H9 (cell line): ENCODE measurements around the gene RAB31. TPM values are rescaled to one million over a fixed set of nuclear protein-coding genes. Genes with fewer than 3 reads are reported as not detected.

Experiments used
- DNase-seq: peaks from one replicate; pipeline ENCODE4 v3.0.0-alpha.2; 2017
- H2AFZ ChIP-seq: one replicate; pipeline ENCODE4 v1.6.1; 2013; ENCODE audit warnings: mild to moderate bottlenecking, low read length, control low read depth, moderate library complexity
- H2AK5ac ChIP-seq: 2 replicates; pipeline ENCODE4 v1.6.1; 2013; ENCODE audit warnings: low read length, control low read depth, mixed read lengths; ENCODE audit not compliant: insufficient read length
- H2BK120ac ChIP-seq: one replicate; pipeline ENCODE4 v1.6.1; 2013; ENCODE audit warnings: low read depth, mild to moderate bottlenecking, low read length, control low read depth, inconsistent platforms; ENCODE audit not compliant: poor library complexity, severe bottlenecking
- H2BK12ac ChIP-seq: 2 replicates; pipeline ENCODE4 v1.6.1; 2013; ENCODE audit warnings: low read length, control low read depth, mixed read lengths, low read depth; ENCODE audit not compliant: insufficient read length
- H2BK15ac ChIP-seq: 2 replicates; pipeline ENCODE4 v1.6.1; 2013; ENCODE audit warnings: low read depth, low read length, control low read depth
- H2BK20ac ChIP-seq: one replicate; pipeline ENCODE4 v1.6.1; 2013; ENCODE audit warnings: low read depth, mild to moderate bottlenecking, low read length, control low read depth, inconsistent platforms; ENCODE audit not compliant: poor library complexity, severe bottlenecking
- H2BK5ac ChIP-seq: 2 replicates; pipeline ENCODE4 v1.6.1; 2013; ENCODE audit warnings: low read length, control low read depth, mixed read lengths; ENCODE audit not compliant: insufficient read length
- H3K14ac ChIP-seq: 2 replicates; pipeline ENCODE4 v1.6.1; 2013; ENCODE audit warnings: low read length, control low read depth; ENCODE audit not compliant: insufficient read depth
- H3K18ac ChIP-seq: 2 replicates; pipeline ENCODE4 v1.6.1; 2013; ENCODE audit warnings: low read depth, mild to moderate bottlenecking, mixed read lengths, low read length, control low read depth; ENCODE audit not compliant: insufficient read length
- H3K23ac ChIP-seq: 2 replicates; pipeline ENCODE4 v1.6.1; 2013; ENCODE audit warnings: low read length, control low read depth, mixed read lengths, low read depth; ENCODE audit not compliant: insufficient read length
- H3K23me2 ChIP-seq: 2 replicates; pipeline ENCODE4 v1.6.1; 2013; ENCODE audit warnings: low read depth, mild to moderate bottlenecking, mixed read lengths, low read length, control low read depth; ENCODE audit not compliant: insufficient read length, poor library complexity, severe bottlenecking
- H3K27ac ChIP-seq: 2 replicates; pipeline ENCODE4 v1.5.1; 2013; ENCODE audit warnings: low read length, control low read depth, mixed read lengths, low read depth; ENCODE audit not compliant: insufficient read length
- H3K27me3 ChIP-seq: 2 replicates; pipeline ENCODE4 v1.6.1; 2013; ENCODE audit warnings: low read length, control low read depth, inconsistent platforms; ENCODE audit not compliant: insufficient read depth
- H3K4ac ChIP-seq: 2 replicates; pipeline ENCODE4 v1.6.1; 2013; ENCODE audit warnings: low read depth, mild to moderate bottlenecking, control low read depth, inconsistent platforms, low read length, moderate library complexity
- H3K4me1 ChIP-seq: 2 replicates; pipeline ENCODE4 v1.6.1; 2013; ENCODE audit warnings: low read length, control low read depth, inconsistent platforms; ENCODE audit not compliant: insufficient read depth
- H3K4me2 ChIP-seq: 2 replicates; pipeline ENCODE4 v1.6.1; 2013; ENCODE audit warnings: low read length, control low read depth, mixed read lengths; ENCODE audit not compliant: insufficient read length, insufficient read depth
- H3K56ac ChIP-seq: 2 replicates; pipeline ENCODE4 v1.6.1; 2013; ENCODE audit warnings: low read depth, mild to moderate bottlenecking, mixed read lengths, low read length, control low read depth; ENCODE audit not compliant: insufficient read length
- H3K79me1 ChIP-seq: 2 replicates; pipeline ENCODE4 v1.6.1; 2013; ENCODE audit warnings: low read depth, mild to moderate bottlenecking, moderate library complexity, low read length, control low read depth, inconsistent platforms; ENCODE audit not compliant: insufficient read depth, poor library complexity, severe bottlenecking
- H3K79me2 ChIP-seq: 2 replicates; pipeline ENCODE4 v1.6.1; 2013; ENCODE audit warnings: low read length, control low read depth, inconsistent platforms; ENCODE audit not compliant: insufficient read depth
- H3K9ac ChIP-seq: 2 replicates; pipeline ENCODE4 v1.6.1; 2013; ENCODE audit warnings: low read length, control low read depth, mixed read lengths; ENCODE audit not compliant: insufficient read length; ENCODE audit errors: extremely low read depth
- H3K9me3 ChIP-seq: one replicate; pipeline ENCODE4 v1.6.1; 2013; ENCODE audit warnings: low read depth, low read length, inconsistent platforms; ENCODE audit not compliant: control insufficient read depth
- H3T11ph ChIP-seq: one replicate; pipeline ENCODE4 v1.6.1; 2013; ENCODE audit warnings: mild to moderate bottlenecking, low read length, control low read depth, inconsistent platforms
- H4K20me1 ChIP-seq: one replicate; pipeline ENCODE4 v1.6.1; 2013; ENCODE audit not compliant: control insufficient read depth, insufficient read length, insufficient read depth
- H4K5ac ChIP-seq: 2 replicates; pipeline ENCODE4 v1.6.1; 2013; ENCODE audit warnings: low read depth, mild to moderate bottlenecking, mixed read lengths, low read length, control low read depth; ENCODE audit not compliant: insufficient read length
- H4K8ac ChIP-seq: replicated peaks from 2 replicates; pipeline ENCODE4 v1.6.1; 2013; ENCODE audit warnings: low read length, control low read depth, mixed read lengths, low read depth; ENCODE audit not compliant: insufficient read length
- H4K91ac ChIP-seq: 2 replicates; pipeline ENCODE4 v1.6.1; 2013; ENCODE audit warnings: low read depth, mild to moderate bottlenecking, moderate library complexity, mixed read lengths, low read length, control low read depth; ENCODE audit not compliant: insufficient read length
- H3K27ac Mint-ChIP-seq, 3 experiments: 2 replicates in 2 of 3; 3 replicates in 1 of 3; pipeline ENCODE4 v1.8.0; 2020 to 2021; ENCODE audit warnings: mixed read lengths in 3 of 3, mild to moderate bottlenecking in 1 of 3, moderate library complexity in 1 of 3
- H3K27me3 Mint-ChIP-seq: 2 replicates; pipeline ENCODE4 v1.8.0; 2021; ENCODE audit warnings: low read depth, mild to moderate bottlenecking, moderate library complexity, mixed read lengths
- H3K36me3 Mint-ChIP-seq, 3 experiments: 2 replicates in 2 of 3; 3 replicates in 1 of 3; pipeline ENCODE4 v1.8.0; 2020 to 2021; ENCODE audit warnings: low read depth in 3 of 3, mixed read lengths in 3 of 3; ENCODE audit not compliant: insufficient read depth in 1 of 3
- H3K4me1 Mint-ChIP-seq, 2 experiments: 2 replicates each; pipeline ENCODE4 v1.8.0; 2020; ENCODE audit warnings: mixed read lengths in 2 of 2
- H3K4me3 Mint-ChIP-seq, 2 experiments: 2 replicates in 1 of 2; 3 replicates in 1 of 2; pipeline ENCODE4 v1.8.0; 2020 to 2021; ENCODE audit warnings: mild to moderate bottlenecking in 2 of 2, mixed read lengths in 2 of 2, moderate library complexity in 1 of 2
- H3K9me3 Mint-ChIP-seq, 2 experiments: 2 replicates in 1 of 2; 3 replicates in 1 of 2; pipeline ENCODE4 v1.8.0; 2020; ENCODE audit warnings: mild to moderate bottlenecking in 2 of 2, mixed read lengths in 2 of 2, moderate library complexity in 1 of 2
- WGBS: extraction: QIAGEN DNeasy Blood & Tissue Kit; methylation state at CpG from one replicate; pipeline ENCODE4 v1.1.7; 2013; ENCODE audit warnings: missing lambda C conversion rate, low lambda C conversion rate, mixed read lengths; ENCODE audit not compliant: insufficient read length; ENCODE audit errors: extremely low coverage; 5-methylcytosine and 5-hydroxymethylcytosine counted together
- total RNA-seq: library from RNA; stranded (reverse); gene quantifications from 2 replicates; pipeline ENCODE4 v1.2.1, GENCODE V29; 2021
- TF ChIP-seq, protein P1 (sequence below): fragments of 200-600 bp; sonication (generic); conservative IDR thresholded peaks from 3 replicates; pipeline ENCODE4 v1.8.0; 2021; ENCODE audit warnings: antibody characterized with exemption, mild to moderate bottlenecking

Gene RAB31
- total RNA-seq, 1 experiment from 2014 or later = 22.4 TPM

- Histone ChIP-seq H2AFZ (no peak overlapping the region), H3K27ac (no peak overlapping the region)
Observed at GRCh38 chr18:9787036-9787435, 78.9 kb downstream of the RAB31 start.

More at GRCh38 chr18:9787036-9787435, 78.9 kb downstream of the RAB31 start:
- H2BK12ac ChIP-seq = no peak overlapping the region
- no peak overlapping the region for H3T11ph ChIP-seq
- H3K27me3 Mint-ChIP-seq = no peaks in the 10 kb centered on the region
- H2AK5ac ChIP-seq = no peak overlapping the region
- H3K4me1 ChIP-seq = no peaks in the 10 kb centered on the region
- H4K20me1 ChIP-seq = no peaks in the 10 kb centered on the region
- H3K27me3 ChIP-seq = no peaks in the 10 kb centered on the region
- H2BK20ac ChIP-seq = no peak overlapping the region
- H3K79me2 ChIP-seq = no peaks in the 10 kb centered on the region
- peaks cover 2 to 3% of the 10 kb centered on the region in 2 experiments; a peak in 1 of 4 replicates for H3K4me1 Mint-ChIP-seq
- no peak overlapping the region for H4K91ac ChIP-seq
- H3K27ac Mint-ChIP-seq = no peak overlapping the region
- no peak overlapping the region for H3K23ac ChIP-seq
- no peak overlapping the region for H2BK15ac ChIP-seq
- H3K23me2 ChIP-seq = no peaks in the 10 kb centered on the region
- no peak overlapping the region for H4K5ac ChIP-seq
- TF ChIP-seq, protein P1, sequence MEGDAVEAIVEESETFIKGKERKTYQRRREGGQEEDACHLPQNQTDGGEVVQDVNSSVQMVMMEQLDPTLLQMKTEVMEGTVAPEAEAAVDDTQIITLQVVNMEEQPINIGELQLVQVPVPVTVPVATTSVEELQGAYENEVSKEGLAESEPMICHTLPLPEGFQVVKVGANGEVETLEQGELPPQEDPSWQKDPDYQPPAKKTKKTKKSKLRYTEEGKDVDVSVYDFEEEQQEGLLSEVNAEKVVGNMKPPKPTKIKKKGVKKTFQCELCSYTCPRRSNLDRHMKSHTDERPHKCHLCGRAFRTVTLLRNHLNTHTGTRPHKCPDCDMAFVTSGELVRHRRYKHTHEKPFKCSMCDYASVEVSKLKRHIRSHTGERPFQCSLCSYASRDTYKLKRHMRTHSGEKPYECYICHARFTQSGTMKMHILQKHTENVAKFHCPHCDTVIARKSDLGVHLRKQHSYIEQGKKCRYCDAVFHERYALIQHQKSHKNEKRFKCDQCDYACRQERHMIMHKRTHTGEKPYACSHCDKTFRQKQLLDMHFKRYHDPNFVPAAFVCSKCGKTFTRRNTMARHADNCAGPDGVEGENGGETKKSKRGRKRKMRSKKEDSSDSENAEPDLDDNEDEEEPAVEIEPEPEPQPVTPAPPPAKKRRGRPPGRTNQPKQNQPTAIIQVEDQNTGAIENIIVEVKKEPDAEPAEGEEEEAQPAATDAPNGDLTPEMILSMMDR = no peak
- WGBS = no CpG with 5 or more reads among the region's 1 CpG
- H2BK120ac ChIP-seq = no peak overlapping the region
- no peak overlapping the region for H3K18ac ChIP-seq
- no peak overlapping the region for H2BK5ac ChIP-seq
- H3K9me3 ChIP-seq = no peaks in the 10 kb centered on the region
- H3K4me2 ChIP-seq = no peak overlapping the region
- no peak overlapping the region for H3K4ac ChIP-seq
- H4K8ac ChIP-seq = no peak overlapping the region
- no peak overlapping the region for H3K4me3 Mint-ChIP-seq
- no peak overlapping the region for H3K56ac ChIP-seq
- no peak overlapping the region for H3K9ac ChIP-seq
- no peak overlapping the region for H3K14ac ChIP-seq
- H3K9me3 Mint-ChIP-seq = no peaks in the 10 kb centered on the region
- no peaks in the 10 kb centered on the region for H3K79me1 ChIP-seq
- DNase-seq = no peak
- H3K36me3 Mint-ChIP-seq = no peaks in the 10 kb centered on the region; a peak in 1 of 7 replicates
